Measurements from ENCODE around the gene PRXL2A.
A peak's percentile ranks its signal among the peaks of the same experiment; 100 is the strongest.

PRXL2A gene

GRCh38 chr10:80372675-80373074 is 35.7 kb upstream of the PRXL2A start:
- no peak for TF ChIP-seq CTCF (IDR thresholded peaks at IDR 0.05; ENCODE audit: poor library complexity, severe bottlenecking)
- no peak overlapping the region for H3K27ac ChIP-seq (ENCODE audit: poor library complexity, severe bottlenecking)
- ATAC-seq (ENCODE audit: low read depth): no peak

GRCh38 chr10:80373502-80373901 is 34.8 kb upstream of the PRXL2A start:
- no peaks in the 10 kb centered on the region for H3K36me3 ChIP-seq (ENCODE audit: low read depth)
- no peak for TF ChIP-seq CTCF (IDR thresholded peaks at IDR 0.05; ENCODE audit: poor library complexity, severe bottlenecking)
- H3K27ac ChIP-seq (ENCODE audit: poor library complexity, severe bottlenecking): no peak overlapping the region
- no peaks in the 10 kb centered on the region for H3K4me1 ChIP-seq (ENCODE audit: insufficient read depth, poor library complexity, severe bottlenecking)
- no peaks in the 10 kb centered on the region for H3K9me3 ChIP-seq (ENCODE audit: severe bottlenecking)
- no peak for ATAC-seq (ENCODE audit: low read depth)
- H3K4me3 ChIP-seq (ENCODE audit: severe bottlenecking): no peak overlapping the region
- DNase-seq (ENCODE audit: low spot score): no peak
- H3K27me3 ChIP-seq (ENCODE audit: insufficient read depth, poor library complexity, severe bottlenecking): no peaks in the 10 kb centered on the region

More at GRCh38 chr10:80372675-80373074, 35.7 kb upstream of the PRXL2A start:
- H3K4me3 ChIP-seq (ENCODE audit: severe bottlenecking): no peak overlapping the region
- H3K36me3 ChIP-seq (ENCODE audit: low read depth): no peaks in the 10 kb centered on the region
- H3K27me3 ChIP-seq (ENCODE audit: insufficient read depth, poor library complexity, severe bottlenecking): no peaks in the 10 kb centered on the region
- H3K9me3 ChIP-seq (ENCODE audit: severe bottlenecking): no peaks in the 10 kb centered on the region
- no peaks in the 10 kb centered on the region for H3K4me1 ChIP-seq (ENCODE audit: insufficient read depth, poor library complexity, severe bottlenecking)
- no peak for DNase-seq (ENCODE audit: low spot score)

GRCh38 chr10:80379701-80380100 is 28.6 kb upstream of the PRXL2A start:
- H3K4me1 ChIP-seq (ENCODE audit: insufficient read depth, poor library complexity, severe bottlenecking): no peaks in the 10 kb centered on the region
- H3K9me3 ChIP-seq (ENCODE audit: severe bottlenecking): no peaks in the 10 kb centered on the region
- ATAC-seq (ENCODE audit: low read depth) (no peak), DNase-seq (ENCODE audit: low spot score) (no peak)
- no peak overlapping the region for H3K4me3 ChIP-seq (ENCODE audit: severe bottlenecking)
- H3K36me3 ChIP-seq (ENCODE audit: low read depth): no peaks in the 10 kb centered on the region
- TF ChIP-seq CTCF (IDR thresholded peaks at IDR 0.05; ENCODE audit: poor library complexity, severe bottlenecking): no peak
- H3K27me3 ChIP-seq (ENCODE audit: insufficient read depth, poor library complexity, severe bottlenecking): no peaks in the 10 kb centered on the region
- no peak overlapping the region for H3K27ac ChIP-seq (ENCODE audit: poor library complexity, severe bottlenecking)

- no peak for TF ChIP-seq CTCF (IDR thresholded peaks at IDR 0.05; ENCODE audit: poor library complexity, severe bottlenecking)
- H3K36me3 ChIP-seq (ENCODE audit: low read depth): no peaks in the 10 kb centered on the region
- H3K4me3 ChIP-seq (ENCODE audit: severe bottlenecking): no peak overlapping the region
- DNase-seq (ENCODE audit: low spot score) (no peak), ATAC-seq (ENCODE audit: low read depth) (no peak)
- no peaks in the 10 kb centered on the region for H3K9me3 ChIP-seq (ENCODE audit: severe bottlenecking)
- no peak overlapping the region for H3K27ac ChIP-seq (ENCODE audit: poor library complexity, severe bottlenecking)
- H3K4me1 ChIP-seq (ENCODE audit: insufficient read depth, poor library complexity, severe bottlenecking): no peaks in the 10 kb centered on the region
- no peaks in the 10 kb centered on the region for H3K27me3 ChIP-seq (ENCODE audit: insufficient read depth, poor library complexity, severe bottlenecking)
Observed at GRCh38 chr10:80380185-80380584, 28.2 kb upstream of the PRXL2A start.

GRCh38 chr10:80382989-80383388 is 25.4 kb upstream of the PRXL2A start:
- DNase-seq (ENCODE audit: low spot score): no peak
- H3K36me3 ChIP-seq (ENCODE audit: low read depth): no peaks in the 10 kb centered on the region
- H3K27me3 ChIP-seq (ENCODE audit: insufficient read depth, poor library complexity, severe bottlenecking): no peaks in the 10 kb centered on the region
- H3K9me3 ChIP-seq (ENCODE audit: severe bottlenecking): no peaks in the 10 kb centered on the region
- no peak overlapping the region for H3K27ac ChIP-seq (ENCODE audit: poor library complexity, severe bottlenecking)
- H3K4me3 ChIP-seq (ENCODE audit: severe bottlenecking): no peak overlapping the region
- ATAC-seq (ENCODE audit: low read depth): no peak
- no peaks in the 10 kb centered on the region for H3K4me1 ChIP-seq (ENCODE audit: insufficient read depth, poor library complexity, severe bottlenecking)
- TF ChIP-seq CTCF (IDR thresholded peaks at IDR 0.05; ENCODE audit: poor library complexity, severe bottlenecking): peak; percentile 76
